HK-2 (cell line): ENCODE data around the gene TBC1D16.
"Not testable (repeated sequence)": the region's sequence is repeated elsewhere in the genome, so short reads cannot be mapped to it uniquely, and the experiment has no call there.

Source experiments
- DNase-seq: peaks from one replicate; pipeline ENCODE4 v3.0.0-alpha.2; 2018; ENCODE audit not compliant: unreplicated experiment

Gene TBC1D16

DNA sequence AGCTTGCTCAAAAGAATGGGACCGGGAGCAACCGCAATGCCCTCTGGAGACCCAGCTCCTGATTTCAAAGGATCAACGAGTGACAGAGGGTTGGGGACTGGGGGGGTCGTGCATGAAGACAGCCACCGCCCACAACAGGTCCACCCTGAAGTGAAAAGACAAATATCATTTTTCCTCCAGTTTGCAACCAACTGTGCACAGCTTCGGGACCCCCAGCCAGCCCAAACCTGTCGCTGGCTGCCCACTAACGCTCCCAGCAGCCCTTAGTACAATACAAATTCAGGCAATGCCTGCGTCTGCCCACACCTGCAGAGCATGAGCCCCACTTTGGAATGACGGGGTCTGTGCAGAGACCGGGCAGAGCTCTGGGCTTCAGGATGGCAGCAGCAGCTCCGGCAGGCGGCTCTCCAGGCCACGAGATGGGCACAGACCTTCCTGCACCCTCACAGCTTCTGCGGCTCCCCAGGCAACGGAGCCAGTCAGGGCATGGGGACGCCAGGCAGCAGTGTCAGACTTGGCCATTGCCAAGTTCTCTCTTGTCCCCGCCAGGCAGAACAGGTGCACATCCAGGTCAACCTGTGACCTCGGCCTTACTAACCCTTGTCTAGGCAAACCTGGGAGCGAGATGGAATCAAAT, 60.1 kb downstream of the TBC1D16 start:
- no peak for DNase-seq

DNA sequence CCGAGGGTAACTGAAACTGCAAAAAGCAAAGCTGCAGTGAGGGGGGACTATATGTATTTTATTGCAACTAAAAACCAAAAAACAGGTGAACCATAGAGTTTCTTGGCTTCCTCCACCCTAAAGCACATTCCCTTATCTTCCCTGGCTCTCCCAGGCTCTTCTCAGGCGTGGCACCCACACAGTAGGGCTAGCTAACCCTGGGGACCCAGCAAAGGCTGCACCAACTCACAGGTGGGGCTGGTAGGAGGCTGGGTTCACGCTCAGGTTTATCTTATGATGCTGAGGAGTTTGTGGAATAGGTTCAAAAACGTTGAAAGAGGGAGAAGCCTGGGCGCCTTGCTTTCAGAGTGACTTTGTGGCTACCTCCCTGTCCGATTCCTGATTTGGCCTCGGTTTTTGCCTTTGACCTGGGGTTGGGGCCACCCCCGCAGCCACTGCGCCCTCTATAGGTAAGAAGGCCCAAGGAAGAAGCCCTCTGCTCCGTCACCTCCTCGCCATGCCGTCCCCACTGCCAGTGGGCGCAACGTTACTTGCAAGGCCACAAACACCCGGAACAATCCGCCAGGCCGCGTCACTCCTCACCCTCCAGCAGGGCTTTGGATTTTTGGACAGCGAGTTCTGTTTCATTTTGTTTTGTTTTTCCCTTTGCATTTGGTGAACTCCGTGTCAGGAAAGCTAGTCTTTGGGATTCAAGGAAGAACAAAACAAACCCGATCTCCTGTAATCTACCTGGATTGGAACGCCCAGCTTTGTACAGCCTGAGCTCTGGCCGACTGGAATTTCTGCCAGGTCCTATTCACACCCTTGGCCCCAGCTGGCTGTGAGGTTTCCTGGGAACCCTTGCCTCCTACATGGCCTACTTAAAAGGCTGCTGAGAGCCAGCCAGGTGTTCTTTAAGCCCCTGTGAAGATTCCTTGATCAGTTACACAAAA, 60.8 kb downstream of the TBC1D16 start:
- no peak for DNase-seq

DNA sequence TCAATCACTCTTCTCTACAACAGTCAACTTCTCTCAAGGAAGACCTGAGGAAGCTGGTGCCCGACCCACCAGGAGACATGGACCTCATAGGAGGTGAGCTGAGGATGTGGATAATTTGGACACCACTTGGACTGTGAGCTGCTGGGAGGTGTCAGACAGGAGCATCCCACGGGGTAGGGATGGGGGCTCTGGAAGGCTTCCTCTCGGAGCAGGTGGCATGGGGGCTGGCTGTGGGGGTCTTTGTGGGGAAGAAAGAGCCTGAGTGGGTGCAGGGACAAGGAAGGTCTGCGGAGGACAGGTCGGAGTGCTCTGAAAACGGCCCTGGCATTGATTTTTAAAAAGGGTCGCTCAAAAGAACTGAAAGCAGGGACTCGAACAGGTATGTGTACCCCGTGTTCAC, 64.0 kb downstream of the TBC1D16 start:
- DNase-seq: no peak

DNA sequence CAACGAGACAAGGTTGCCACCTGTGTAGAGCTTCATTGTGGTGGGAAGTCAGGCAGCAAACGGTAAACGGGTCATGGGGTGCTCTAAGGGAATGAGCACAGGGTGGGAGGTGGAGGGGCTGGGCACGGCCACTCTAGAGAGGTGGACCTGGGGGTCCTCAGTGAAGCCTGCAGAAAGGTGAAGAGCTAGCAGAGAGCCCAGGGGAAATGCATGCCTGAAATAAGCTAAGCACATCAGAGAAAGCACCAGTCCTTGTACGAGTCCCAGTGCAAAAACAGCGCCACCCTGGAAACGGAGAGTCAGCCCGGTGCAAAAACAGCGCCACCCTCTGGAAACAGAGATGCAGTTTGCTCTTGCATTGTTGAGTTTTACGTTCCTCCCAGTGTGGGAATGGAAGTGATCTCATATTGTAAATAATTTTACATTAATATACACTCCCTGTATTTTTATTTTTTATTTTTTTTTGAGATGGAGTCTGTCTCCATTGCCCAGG, 65.0 kb downstream of the TBC1D16 start:
- no peak for DNase-seq

DNA sequence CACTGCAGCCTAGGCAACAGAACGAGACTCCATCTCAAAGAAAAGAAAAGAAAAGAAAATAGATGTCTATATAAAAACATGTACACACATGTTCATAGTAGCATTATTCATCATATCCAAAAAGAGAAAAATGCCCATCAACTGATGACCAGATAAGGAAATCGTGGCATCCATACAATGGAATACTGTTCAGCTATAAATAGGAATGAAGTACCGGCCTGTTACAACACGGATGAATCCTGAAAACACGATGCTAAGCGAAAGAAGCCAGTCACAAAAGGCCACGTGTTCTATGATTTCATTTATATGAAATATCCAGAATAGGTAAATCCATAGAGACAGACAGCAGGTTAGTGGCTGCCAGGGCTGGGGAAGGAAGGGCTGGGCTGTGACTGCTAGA, 65.8 kb downstream of the TBC1D16 start:
- DNase-seq: no peak

DNA sequence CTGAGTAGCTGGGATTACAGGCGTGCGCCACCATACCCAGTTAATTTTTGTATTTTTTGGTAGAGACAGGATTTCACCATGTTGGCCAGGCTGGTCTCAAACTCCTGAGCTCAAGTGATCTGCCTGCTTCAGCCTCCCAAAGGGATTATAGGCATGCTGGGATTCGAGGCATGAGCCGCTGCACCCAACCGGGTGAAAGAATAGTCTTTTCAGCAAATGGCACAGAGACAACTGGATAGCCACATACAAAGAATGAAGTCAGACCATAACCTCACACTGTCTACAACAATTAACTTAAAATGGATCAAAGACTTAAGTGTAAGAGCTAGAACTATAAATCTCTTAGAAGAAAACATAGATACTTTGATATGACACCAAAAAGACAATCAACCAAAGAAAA, 67.6 kb downstream of the TBC1D16 start:
- DNase-seq: no peak

DNA sequence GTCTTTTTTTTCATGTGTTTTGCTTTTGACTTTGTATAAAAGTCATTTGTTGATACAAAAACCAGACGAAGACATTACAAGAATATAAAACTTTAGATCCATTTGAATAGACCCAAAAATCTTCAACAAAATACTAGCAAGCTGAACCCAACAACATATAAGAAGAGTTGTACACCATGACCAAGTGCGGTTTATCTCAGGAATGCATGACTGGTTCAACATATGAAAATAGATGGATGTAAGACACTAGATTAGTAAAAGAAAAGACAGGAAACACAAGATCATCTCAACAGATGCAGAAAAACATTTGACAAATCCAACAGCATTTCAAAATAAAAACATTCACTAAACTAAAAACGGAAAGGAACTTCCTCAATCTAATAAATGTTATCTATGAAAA, 69.0 kb downstream of the TBC1D16 start:
- DNase-seq: no peak

DNA sequence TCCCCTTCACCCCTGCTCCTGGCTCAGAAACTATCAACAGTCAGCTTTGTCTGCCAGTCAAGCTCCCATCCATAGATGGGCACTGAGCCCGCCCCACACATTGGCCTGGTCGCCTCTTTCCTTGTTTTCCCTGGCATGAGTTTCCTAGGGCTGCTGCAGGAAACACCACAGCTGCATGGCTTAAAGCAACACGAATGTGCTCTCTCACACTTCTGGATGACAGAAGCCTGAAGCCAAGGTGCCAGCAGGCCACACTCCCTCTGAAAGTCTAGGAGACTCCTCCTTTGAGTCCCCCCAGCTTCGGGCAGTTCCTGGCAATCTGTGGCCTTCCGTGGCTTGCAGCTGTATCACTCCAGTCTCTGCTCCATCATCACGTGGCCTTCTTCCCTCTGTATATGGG, 69.9 kb downstream of the TBC1D16 start:
- DNase-seq: no peak

DNA sequence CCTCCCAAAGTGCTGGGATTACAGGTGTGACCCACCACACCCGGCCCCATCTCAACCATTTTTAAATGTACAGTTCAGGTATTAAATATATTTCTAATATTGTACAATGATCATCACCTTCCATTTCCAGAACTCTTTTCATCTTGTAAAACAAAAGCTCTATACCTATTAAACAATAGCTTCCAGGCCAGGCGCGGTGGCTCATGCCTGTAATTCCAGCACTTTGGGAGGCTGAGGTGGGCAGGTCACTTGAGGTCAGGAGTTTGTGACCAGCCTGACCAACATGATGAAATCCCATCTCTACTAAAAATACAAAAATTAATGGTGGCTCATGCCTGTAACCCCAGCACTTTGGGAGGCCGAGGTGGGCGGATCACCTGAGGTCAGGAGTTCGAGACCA, 73.2 kb downstream of the TBC1D16 start:
- not testable (repeated sequence) for DNase-seq

DNA sequence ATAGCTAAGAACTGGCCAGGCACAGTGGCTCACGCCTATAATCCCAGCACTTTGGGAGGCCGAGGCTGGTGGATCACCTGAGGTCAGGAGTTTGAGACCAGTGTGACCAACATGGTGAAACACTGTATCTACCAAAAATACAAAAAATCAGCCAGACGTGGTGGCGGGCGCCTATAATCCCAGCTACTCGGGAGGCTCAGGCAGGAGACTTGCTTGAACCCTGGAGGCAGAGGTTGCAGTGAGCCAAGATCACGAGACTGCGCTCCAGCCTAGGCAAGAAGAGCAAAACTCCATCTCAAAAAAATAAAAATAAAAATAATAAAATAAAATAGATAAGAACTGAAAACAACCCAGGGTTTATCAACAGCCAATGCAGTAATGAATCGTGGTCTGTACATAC, 74.1 kb downstream of the TBC1D16 start:
- not testable (repeated sequence) for DNase-seq

DNA sequence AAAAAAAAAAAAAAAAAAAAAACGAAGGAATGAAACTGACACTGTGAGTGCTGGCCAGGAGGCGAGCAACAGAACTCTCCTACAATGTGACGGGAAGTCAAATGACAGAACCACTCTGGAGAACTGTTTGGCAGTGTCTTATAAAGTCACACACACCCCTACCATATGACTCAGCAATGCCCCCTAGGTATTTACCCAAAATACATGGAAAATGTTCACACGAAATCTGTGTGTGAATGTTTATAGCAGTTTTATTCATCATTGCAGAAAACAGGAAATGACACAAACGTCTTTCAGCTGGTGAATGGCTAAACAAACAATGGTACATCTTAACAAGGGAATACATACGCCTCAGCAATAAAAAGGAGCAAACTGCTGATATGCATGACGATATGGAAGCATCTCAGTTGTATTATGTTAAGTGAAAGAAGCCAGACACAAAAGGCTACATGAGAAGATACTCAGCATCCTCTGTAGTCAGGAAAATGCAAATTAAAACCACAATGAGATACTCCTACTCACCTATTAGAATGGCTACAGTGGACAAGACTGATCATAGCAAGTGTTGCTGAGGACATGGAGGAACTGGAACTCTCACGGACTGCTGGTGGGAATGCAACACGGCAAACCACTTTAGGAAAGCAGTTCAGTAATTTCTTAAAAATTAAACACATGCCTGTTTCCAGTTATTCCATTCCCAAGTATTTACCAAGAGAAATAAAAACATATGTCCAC, 74.7 kb downstream of the TBC1D16 start:
- DNase-seq: no peak

DNA sequence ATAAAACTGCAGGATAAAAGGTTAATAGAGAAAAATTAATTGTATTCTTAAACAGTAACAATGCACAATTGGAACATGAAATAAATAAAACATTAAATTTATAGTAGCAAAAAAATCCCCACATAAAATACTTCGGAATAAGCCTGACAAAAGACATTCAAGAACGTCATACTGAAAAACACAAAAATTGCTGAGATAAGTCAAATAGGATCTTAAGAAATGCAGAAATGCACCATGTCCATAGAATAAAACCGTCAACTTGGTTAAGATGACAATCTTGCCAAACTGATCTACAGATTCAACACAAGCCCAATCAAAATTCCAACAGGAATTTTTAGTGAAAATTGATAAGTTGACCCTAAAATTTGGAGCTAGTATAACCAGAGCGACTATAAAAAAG, 76.6 kb downstream of the TBC1D16 start:
- DNase-seq: no peak

DNA sequence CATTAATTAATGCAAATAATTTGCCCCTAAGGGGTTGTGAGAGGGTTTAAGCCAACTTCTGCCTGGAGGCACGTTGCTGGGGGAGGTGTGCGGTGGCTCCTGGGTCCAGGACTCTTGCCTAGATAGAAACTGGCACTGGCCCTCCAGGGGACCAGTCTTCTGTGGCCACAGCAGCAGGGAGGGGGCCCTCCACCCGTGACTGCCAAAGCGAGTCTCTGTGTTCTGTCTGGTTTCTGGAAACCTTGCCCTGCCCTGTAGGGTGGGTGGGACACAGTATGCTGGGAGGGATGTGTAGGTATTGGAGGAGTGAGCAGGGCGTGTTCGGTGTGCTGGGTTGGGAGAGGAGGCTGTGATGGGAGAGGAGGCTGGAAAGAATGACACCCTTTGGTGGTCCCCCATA, 78.8 kb downstream of the TBC1D16 start:
- DNase-seq: no peak

DNA sequence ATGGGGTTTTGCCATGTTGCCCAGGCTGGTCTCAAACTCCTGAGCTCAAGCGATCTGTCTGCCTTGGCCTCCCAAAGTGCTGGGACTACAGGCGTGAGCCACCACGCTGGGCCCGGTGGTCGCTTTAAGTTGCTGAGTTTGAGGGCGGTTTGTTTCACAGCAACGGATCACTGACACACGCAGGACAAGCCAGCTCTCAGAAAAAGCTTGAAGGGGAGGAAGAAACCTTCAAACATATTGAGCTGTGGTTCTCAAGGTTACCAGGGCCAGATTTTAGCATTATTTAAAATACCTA, 79.3 kb downstream of the TBC1D16 start:
- not testable (repeated sequence) for DNase-seq

DNA sequence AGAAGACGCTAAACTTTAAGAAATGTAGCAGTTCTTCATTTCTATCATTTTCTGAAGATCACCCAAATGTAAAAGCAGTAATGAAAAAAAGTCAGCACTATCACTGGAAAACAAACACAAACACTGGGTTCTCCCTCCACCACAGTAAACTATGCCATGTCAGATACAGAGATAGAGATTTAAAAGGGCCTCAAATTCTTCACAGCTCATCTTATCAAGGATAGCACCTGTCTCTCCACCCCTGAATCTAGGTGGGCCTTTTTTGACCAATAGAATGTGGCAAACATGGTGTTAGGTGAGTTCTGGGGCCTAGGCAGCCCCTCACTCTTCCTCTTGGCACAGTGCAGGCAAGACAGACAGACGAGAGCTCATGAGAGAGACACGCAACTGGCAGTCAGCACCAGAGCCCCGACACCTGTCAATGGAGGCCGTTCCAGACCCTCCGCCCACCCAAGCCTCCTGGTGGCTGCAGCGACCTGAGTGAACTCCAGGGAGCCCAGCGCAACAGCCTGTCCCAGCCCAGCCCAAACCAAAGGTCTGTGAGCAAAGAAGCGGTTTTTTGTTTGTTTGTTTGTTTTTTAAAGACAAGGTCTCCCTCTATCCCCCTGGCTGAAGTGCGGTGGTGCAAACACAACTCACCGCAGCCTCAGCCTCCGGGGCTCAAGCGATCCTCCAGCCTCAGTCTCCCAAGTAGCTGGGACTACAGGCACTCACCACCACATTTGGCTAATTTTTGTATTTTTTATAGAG, 79.8 kb downstream of the TBC1D16 start:
- DNase-seq: no peak

DNA sequence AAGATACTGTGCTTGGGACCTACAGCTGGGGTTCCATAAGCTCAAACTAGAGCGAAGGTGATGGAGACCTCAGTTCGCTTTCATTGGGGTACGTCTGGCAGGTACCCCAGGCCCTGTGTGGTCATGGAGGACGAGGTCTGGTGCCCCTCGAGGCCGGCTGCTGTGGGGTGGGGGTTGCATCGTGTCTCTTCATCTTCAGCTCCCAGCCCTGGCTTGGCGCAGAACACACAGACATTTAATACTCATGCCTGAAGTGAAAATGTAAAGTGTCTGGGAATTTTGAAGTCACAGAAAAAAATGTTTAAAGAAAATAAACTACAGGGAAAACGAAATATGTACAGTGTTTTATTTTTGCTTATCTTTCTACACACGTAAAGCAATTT, 80.5 kb downstream of the TBC1D16 start:
- DNase-seq: no peak

DNA sequence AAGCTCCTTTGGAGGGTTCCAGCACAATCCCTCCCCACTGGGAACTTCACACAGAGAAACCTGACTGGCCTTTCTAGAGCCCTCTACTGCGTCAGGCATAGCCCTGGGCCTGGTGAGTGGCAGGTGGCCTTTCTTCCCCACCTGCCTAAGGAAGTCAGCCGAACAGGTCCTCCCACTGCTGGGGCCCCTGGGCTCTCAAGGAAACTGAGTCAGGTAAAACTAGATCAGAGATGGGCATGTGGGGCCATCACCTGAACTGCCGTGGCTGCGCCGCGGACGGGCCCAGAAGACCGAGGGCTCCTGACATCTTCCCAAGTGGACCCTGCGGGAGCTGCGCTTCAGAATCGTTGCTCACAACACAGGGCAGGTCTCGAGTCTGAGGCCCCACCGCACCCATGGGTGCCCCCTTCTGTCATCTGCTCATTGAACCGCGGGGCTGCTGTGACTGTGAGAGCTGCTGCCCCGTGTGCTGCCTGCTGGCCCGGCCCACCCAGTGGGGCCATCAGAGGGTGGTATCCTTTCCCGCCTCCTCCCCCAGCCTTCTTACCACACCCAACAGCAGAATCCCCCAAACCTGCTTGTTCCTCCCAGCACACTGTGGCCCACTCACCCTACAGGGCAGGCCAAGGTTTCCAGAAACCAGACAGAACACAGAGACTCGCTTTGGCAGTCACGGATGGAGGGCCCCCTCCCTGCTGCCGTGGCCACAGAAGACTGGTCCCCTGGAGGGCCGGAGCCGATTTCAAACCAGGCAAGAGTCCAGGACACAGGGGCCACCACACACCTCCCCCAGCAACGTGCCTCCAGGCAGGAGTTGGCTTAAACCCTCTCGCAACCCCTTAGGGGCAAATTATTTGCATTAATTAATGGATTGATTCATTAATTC, 81.1 kb downstream of the TBC1D16 start:
- no peak for DNase-seq

DNA sequence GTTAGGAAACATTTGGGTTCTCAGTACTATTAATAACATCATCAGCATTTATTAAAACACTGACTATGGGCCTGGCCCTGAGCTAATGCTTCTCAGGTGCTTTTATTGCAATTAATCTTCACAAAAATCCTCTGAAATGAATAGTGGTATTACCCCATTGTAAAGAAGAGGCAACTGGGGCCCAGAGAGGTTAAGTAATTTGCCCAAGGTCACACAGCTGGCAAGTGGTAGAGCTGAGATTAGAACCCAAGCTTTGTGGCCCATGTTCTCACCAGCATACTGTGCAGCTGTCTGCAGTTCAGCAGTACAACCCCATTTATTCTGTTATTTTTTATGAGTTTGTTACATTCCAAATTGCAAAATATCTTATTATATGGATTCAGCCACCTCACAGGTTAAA, 82.3 kb downstream of the TBC1D16 start:
- no peak for DNase-seq

DNA sequence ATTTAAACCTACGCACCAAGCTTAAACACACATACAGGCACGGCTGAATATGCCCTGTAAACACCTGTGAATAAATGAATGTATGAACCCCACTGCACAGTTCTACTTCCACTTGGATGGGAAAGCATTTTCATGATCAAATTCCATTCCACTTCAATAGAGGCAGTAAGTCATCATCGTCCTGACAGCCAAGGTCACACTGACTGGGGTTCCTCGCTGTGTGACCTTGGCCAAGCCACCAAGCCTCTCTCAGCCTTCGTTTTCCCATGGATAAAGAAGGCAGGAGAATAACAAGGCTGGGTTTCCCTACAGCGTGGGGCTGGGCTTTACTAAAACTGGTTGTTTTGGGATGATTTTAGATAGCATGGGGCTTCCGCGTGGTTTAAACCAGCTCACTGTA, 82.8 kb downstream of the TBC1D16 start:
- no peak for DNase-seq

DNA sequence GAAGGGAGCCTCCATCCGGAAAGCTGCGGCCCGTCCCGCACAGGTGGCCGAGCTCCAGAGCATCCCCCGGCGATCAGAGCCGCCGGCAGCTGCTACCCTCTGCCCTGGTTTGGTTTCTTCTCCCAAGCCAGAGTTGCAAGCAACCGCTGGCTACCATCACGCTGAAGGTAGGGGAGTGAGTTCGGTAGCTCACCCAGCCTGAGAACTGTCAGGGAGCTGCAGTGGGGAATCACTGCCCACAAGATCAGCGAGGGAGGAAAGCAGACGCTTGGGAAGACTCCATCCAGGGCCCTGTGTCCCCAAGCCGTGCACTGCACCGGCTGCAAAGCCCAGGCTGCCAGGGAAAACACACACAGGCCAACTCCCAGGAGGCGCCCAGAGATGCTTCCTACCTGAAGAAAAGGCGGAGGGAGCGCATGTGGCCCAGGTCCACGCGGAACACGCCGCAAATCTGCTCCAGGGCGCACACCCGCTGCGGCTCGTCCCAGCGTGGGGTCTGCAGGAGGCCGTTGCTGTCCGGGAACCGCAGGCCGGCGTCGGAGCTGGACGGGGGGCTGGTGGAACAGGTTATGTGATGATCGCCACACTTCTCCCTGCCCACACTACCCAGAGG, 83.3 kb downstream of the TBC1D16 start:
- DNase-seq: no peak
